HG03432 (cell line): ENCODE results near the gene OTULIN.

Experiments
- ATAC-seq: cut with Tn5 transposase; IDR thresholded peaks from one replicate; pipeline ENCODE4 v1.9.1; 2021; ENCODE audit warnings: mild to moderate bottlenecking, moderate library complexity; ENCODE audit not compliant: unreplicated experiment

Gene OTULIN

GRCh38 chr5:14741131-14741530 lies 76.6 kb downstream of the OTULIN start:
- ATAC-seq = no peak

- no peak for ATAC-seq
Observed at GRCh38 chr5:14741801-14742440, 77.4 kb downstream of the OTULIN start.

- ATAC-seq = no peak
Observed at GRCh38 chr5:14742498-14742897, 78.0 kb downstream of the OTULIN start.

GRCh38 chr5:14743601-14744295 lies 79.2 kb downstream of the OTULIN start:
- ATAC-seq = peak; percentile 24

GRCh38 chr5:14744296-14745187 lies 80.0 kb downstream of the OTULIN start:
- peak; percentile 67 for ATAC-seq

- no peak for ATAC-seq
Observed at GRCh38 chr5:14745188-14745563, 80.7 kb downstream of the OTULIN start.

- no peak for ATAC-seq
Observed at GRCh38 chr5:14745753-14746152, 81.2 kb downstream of the OTULIN start.

GRCh38 chr5:14748180-14748900 lies 83.8 kb downstream of the OTULIN start:
- ATAC-seq = no peak
